ENCODE results near the gene ARHGAP15.

The ARHGAP15 gene

GRCh38 chr2:143616452-143616851 is 487.2 kb downstream of the ARHGAP15 start:
- no peak overlapping the region for H2BK120ac ChIP-seq (ENCODE audit: low read depth, low read length)
- no peak overlapping the region for H2AK5ac ChIP-seq (ENCODE audit: low read depth, low read length)
- no peak overlapping the region for H3K18ac ChIP-seq (ENCODE audit: low read length)
- H3K14ac ChIP-seq (ENCODE audit: low read length) = no peak overlapping the region
- H2BK5ac ChIP-seq (ENCODE audit: low read length) = no peak overlapping the region
- no peak overlapping the region for H3K4me2 ChIP-seq (ENCODE audit: insufficient read depth, low read length, poor library complexity, severe bottlenecking)
- H3K4me1 ChIP-seq (ENCODE audit: control insufficient read depth in 2 of 2, insufficient read depth in 1 of 2, low read depth in 1 of 2, low read length in 2 of 2) = peaks cover 0 to 3% of the 10 kb centered on the region in 2 donors
- H2BK12ac ChIP-seq (ENCODE audit: low read length) = no peak overlapping the region
- no peak overlapping the region for H2AFZ ChIP-seq (ENCODE audit: low read length)
- no peaks in the 10 kb centered on the region for H3K36me3 ChIP-seq (replicated peaks in 1 of 2; ENCODE audit: control insufficient read depth in 2 of 2, insufficient read depth in 2 of 2, low read length in 2 of 2)
- H3K9ac ChIP-seq (ENCODE audit: low read depth, low read length, poor library complexity) = no peak overlapping the region
- no peak overlapping the region for H4K8ac ChIP-seq (ENCODE audit: low read depth, low read length)
- H2BK15ac ChIP-seq (ENCODE audit: low read length) = no peak overlapping the region
- WGBS, 2 donors (ENCODE audit: extremely low coverage in 2 of 2, insufficient read length in 2 of 2, insufficient replicate concordance in 1 of 2) = no CpG with 5 or more reads among the region's 6 CpGs
- no peak overlapping the region for H3K4ac ChIP-seq (ENCODE audit: low read length)
- H3K27ac ChIP-seq (replicated peaks; ENCODE audit: low read length) = no peak overlapping the region
- H3K23ac ChIP-seq (ENCODE audit: low read depth, low read length, poor library complexity) = no peak overlapping the region
- no peaks in the 10 kb centered on the region for H3K27me3 ChIP-seq (ENCODE audit: control insufficient read depth in 3 of 3, insufficient read depth in 3 of 3, low read depth in 1 of 3, low read length in 3 of 3)
- H3K4me3 ChIP-seq (ENCODE audit: low read length in 2 of 2) = no peak overlapping the region
- no peaks in the 10 kb centered on the region for H3K79me1 ChIP-seq (ENCODE audit: low read depth, low read length)
- no peak overlapping the region for H4K91ac ChIP-seq (ENCODE audit: low read depth, low read length, poor library complexity)
- no peaks in the 10 kb centered on the region for H3K9me3 ChIP-seq (replicated peaks in 1 of 2; ENCODE audit: control insufficient read depth in 2 of 2, insufficient read depth in 1 of 2, low read depth in 1 of 2, low read length in 2 of 2)
- DNase-seq (ENCODE audit: low spot score) = no peak

DNA sequence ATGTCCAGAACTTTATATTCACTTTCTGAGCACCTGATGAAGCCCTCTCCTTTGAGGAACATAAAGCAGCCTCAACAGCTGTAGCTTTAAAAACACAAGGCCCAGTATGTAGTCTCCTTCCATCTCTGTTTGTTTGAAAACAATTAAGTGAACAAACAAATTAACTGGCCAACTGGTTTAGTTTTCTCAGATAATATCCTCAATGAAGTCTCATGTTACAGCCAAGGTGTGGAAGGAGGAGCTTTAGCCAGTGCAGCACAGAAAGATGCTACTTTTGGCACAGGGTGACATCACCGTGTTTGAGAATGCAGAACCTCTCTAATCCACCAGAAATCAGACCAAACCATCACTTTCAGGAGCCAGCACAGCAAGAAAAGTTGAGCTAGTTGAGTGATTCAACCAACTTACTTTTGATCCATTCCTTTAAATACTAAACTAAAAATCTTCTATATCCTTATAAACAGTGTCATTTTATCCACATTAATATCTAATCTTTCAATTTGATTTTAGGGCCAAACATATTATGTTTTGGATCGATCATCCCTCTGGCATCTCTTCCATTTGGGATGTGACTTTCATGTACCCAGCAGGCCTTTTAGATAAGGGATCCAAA is 488.7 kb downstream of the ARHGAP15 start:
- H2AK5ac ChIP-seq (ENCODE audit: low read depth, low read length) = no peak overlapping the region
- no peak overlapping the region for H2BK12ac ChIP-seq (ENCODE audit: low read length)
- H3K9me3 ChIP-seq (replicated peaks in 1 of 2; ENCODE audit: control insufficient read depth in 2 of 2, insufficient read depth in 1 of 2, low read depth in 1 of 2, low read length in 2 of 2) = no peaks in the 10 kb centered on the region
- H4K91ac ChIP-seq (ENCODE audit: low read depth, low read length, poor library complexity) = no peak overlapping the region
- H4K8ac ChIP-seq (ENCODE audit: low read depth, low read length) = no peak overlapping the region
- DNase-seq (ENCODE audit: low spot score) = no peak
- H3K4me1 ChIP-seq (ENCODE audit: control insufficient read depth in 2 of 2, insufficient read depth in 1 of 2, low read depth in 1 of 2, low read length in 2 of 2) = peaks cover 0 to 2% of the 10 kb centered on the region in 2 donors
- no peak overlapping the region for H3K4me3 ChIP-seq (ENCODE audit: low read length in 2 of 2)
- no peak overlapping the region for H3K23ac ChIP-seq (ENCODE audit: low read depth, low read length, poor library complexity)
- H3K36me3 ChIP-seq (replicated peaks in 1 of 2; ENCODE audit: control insufficient read depth in 2 of 2, insufficient read depth in 2 of 2, low read length in 2 of 2) = no peaks in the 10 kb centered on the region
- H2BK15ac ChIP-seq (ENCODE audit: low read length) = no peak overlapping the region
- no peak overlapping the region for H3K18ac ChIP-seq (ENCODE audit: low read length)
- no peaks in the 10 kb centered on the region for H3K27me3 ChIP-seq (ENCODE audit: control insufficient read depth in 3 of 3, insufficient read depth in 3 of 3, low read depth in 1 of 3, low read length in 3 of 3)
- H3K4ac ChIP-seq (ENCODE audit: low read length) = no peak overlapping the region
- WGBS, 2 donors (ENCODE audit: extremely low coverage in 2 of 2, insufficient read length in 2 of 2, insufficient replicate concordance in 1 of 2) = no CpG with 5 or more reads among the region's 2 CpGs
- H2BK5ac ChIP-seq (ENCODE audit: low read length) = no peak overlapping the region
- no peak overlapping the region for H2BK120ac ChIP-seq (ENCODE audit: low read depth, low read length)
- H2AFZ ChIP-seq (ENCODE audit: low read length) = no peak overlapping the region
- no peak overlapping the region for H3K27ac ChIP-seq (replicated peaks; ENCODE audit: low read length)
- no peak overlapping the region for H3K4me2 ChIP-seq (ENCODE audit: insufficient read depth, low read length, poor library complexity, severe bottlenecking)
- no peaks in the 10 kb centered on the region for H3K79me1 ChIP-seq (ENCODE audit: low read depth, low read length)
- H3K9ac ChIP-seq (ENCODE audit: low read depth, low read length, poor library complexity) = no peak overlapping the region
- no peak overlapping the region for H3K14ac ChIP-seq (ENCODE audit: low read length)

GRCh38 chr2:143622106-143622505 is 492.9 kb downstream of the ARHGAP15 start:
- Histone ChIP-seq H3K4me3 (ENCODE audit: low read length in 2 of 2) (no peak overlapping the region), H4K91ac (ENCODE audit: low read depth, low read length, poor library complexity) (no peak overlapping the region), H3K9me3 (replicated peaks in 1 of 2; ENCODE audit: control insufficient read depth in 2 of 2, insufficient read depth in 1 of 2, low read depth in 1 of 2, low read length in 2 of 2) (no peaks in the 10 kb centered on the region), H2AFZ (ENCODE audit: low read length) (no peak overlapping the region), H2BK120ac (ENCODE audit: low read depth, low read length) (no peak overlapping the region), H3K27me3 (ENCODE audit: control insufficient read depth in 3 of 3, insufficient read depth in 3 of 3, low read depth in 1 of 3, low read length in 3 of 3) (no peaks in the 10 kb centered on the region), H3K4me2 (ENCODE audit: insufficient read depth, low read length, poor library complexity, severe bottlenecking) (no peak overlapping the region), H4K8ac (ENCODE audit: low read depth, low read length) (no peak overlapping the region), H3K27ac (replicated peaks; ENCODE audit: low read length) (no peak overlapping the region), H3K9ac (ENCODE audit: low read depth, low read length, poor library complexity) (no peak overlapping the region), H3K14ac (ENCODE audit: low read length) (no peak overlapping the region), H2BK15ac (ENCODE audit: low read length) (no peak overlapping the region), H2AK5ac (ENCODE audit: low read depth, low read length) (no peak overlapping the region), H3K4me1 (ENCODE audit: control insufficient read depth in 2 of 2, insufficient read depth in 1 of 2, low read depth in 1 of 2, low read length in 2 of 2) (peaks cover 0 to 2% of the 10 kb centered on the region in 2 donors), H3K79me1 (ENCODE audit: low read depth, low read length) (no peaks in the 10 kb centered on the region), H3K23ac (ENCODE audit: low read depth, low read length, poor library complexity) (no peak overlapping the region), H2BK5ac (ENCODE audit: low read length) (no peak overlapping the region), H2BK12ac (ENCODE audit: low read length) (no peak overlapping the region), H3K4ac (ENCODE audit: low read length) (no peak overlapping the region), H3K36me3 (replicated peaks in 1 of 2; ENCODE audit: control insufficient read depth in 2 of 2, insufficient read depth in 2 of 2, low read length in 2 of 2) (no peaks in the 10 kb centered on the region), H3K18ac (ENCODE audit: low read length) (no peak overlapping the region)
- DNase-seq (ENCODE audit: low spot score) = no peak
- WGBS, 2 donors (ENCODE audit: extremely low coverage in 2 of 2, insufficient read length in 2 of 2, insufficient replicate concordance in 1 of 2) = no CpG with 5 or more reads among the region's 2 CpGs

GRCh38 chr2:143623231-143623908 is 494.2 kb downstream of the ARHGAP15 start:
- Histone ChIP-seq H2BK12ac (ENCODE audit: low read length) (no peak overlapping the region), H3K27me3 (ENCODE audit: control insufficient read depth in 3 of 3, insufficient read depth in 3 of 3, low read depth in 1 of 3, low read length in 3 of 3) (no peaks in the 10 kb centered on the region), H4K91ac (ENCODE audit: low read depth, low read length, poor library complexity) (no peak overlapping the region), H3K23ac (ENCODE audit: low read depth, low read length, poor library complexity) (no peak overlapping the region), H3K18ac (ENCODE audit: low read length) (no peak overlapping the region), H3K4me3 (ENCODE audit: low read length in 2 of 2) (no peak overlapping the region), H2AK5ac (ENCODE audit: low read depth, low read length) (no peak overlapping the region), H2BK120ac (ENCODE audit: low read depth, low read length) (no peak overlapping the region), H2AFZ (ENCODE audit: low read length) (peak overlapping the region; percentile 3), H4K8ac (ENCODE audit: low read depth, low read length) (no peak overlapping the region), H3K36me3 (replicated peaks in 1 of 2; ENCODE audit: control insufficient read depth in 2 of 2, insufficient read depth in 2 of 2, low read length in 2 of 2) (no peaks in the 10 kb centered on the region), H3K4ac (ENCODE audit: low read length) (no peak overlapping the region), H3K4me2 (ENCODE audit: insufficient read depth, low read length, poor library complexity, severe bottlenecking) (no peak overlapping the region), H3K14ac (ENCODE audit: low read length) (no peak overlapping the region), H3K4me1 (ENCODE audit: control insufficient read depth in 2 of 2, insufficient read depth in 1 of 2, low read depth in 1 of 2, low read length in 2 of 2) (no peaks in the 10 kb centered on the region), H3K27ac (replicated peaks; ENCODE audit: low read length) (no peak overlapping the region), H3K9ac (ENCODE audit: low read depth, low read length, poor library complexity) (no peak overlapping the region), H2BK5ac (ENCODE audit: low read length) (no peak overlapping the region), H3K79me1 (ENCODE audit: low read depth, low read length) (no peaks in the 10 kb centered on the region), H2BK15ac (ENCODE audit: low read length) (no peak overlapping the region), H3K9me3 (replicated peaks in 1 of 2; ENCODE audit: control insufficient read depth in 2 of 2, insufficient read depth in 1 of 2, low read depth in 1 of 2, low read length in 2 of 2) (peaks cover 0 to 3% of the 10 kb centered on the region in 2 donors)
- WGBS, 2 donors (ENCODE audit: extremely low coverage in 2 of 2, insufficient read length in 2 of 2, insufficient replicate concordance in 1 of 2) = no CpG with 5 or more reads among the region's 6 CpGs
- DNase-seq (ENCODE audit: low spot score) = no peak
